ENCODE measurements around the gene FMO5. TPM values are rescaled to one million over a fixed set of nuclear protein-coding genes. Genes with fewer than 3 reads are reported as not detected.
A peak's percentile ranks its signal among the peaks of the same experiment; 100 is the strongest.

The FMO5 gene
- total and polyA plus RNA-seq, 2 donors (not counting 1 experiment from before 2014, with no cell fraction given), result 4.4 to 7.8 TPM

DNA sequence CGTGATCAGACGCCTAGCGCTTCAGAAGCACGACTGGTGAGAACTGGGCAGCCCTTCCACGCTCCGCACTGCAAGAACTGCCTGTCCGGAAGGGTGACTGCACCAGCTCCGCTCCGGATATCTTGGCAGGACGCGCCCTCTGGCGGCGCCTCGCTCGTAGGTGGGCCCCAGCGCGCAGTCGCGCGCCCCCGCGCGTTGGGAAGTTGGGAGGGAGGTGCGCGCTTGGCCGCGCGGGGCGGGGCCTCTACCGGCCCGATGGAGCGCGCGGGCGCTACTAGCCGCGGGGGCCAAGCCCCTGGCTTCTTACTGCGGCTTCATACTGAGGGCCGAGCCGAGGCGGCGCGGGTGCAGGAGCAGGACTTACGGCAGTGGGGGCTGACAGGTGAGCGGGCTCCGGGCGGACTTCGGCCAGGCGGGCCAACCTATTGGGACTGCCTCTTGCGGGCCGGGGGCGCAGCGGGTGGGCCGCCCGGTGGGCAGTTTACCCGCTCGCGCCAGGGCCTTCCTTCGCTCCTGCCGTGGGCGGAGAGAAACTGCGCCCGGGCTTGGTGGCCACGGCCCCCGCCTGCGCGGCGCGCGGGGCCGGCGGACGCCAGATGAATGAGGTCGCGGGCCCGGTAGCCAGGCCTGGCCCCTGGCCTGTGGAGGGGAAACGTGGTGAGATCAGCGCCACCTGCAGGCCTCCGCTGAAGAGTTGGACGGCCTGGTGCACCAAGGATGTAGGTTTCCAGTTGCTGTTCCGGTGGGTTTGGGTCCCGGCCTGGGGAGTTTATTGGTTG, 17.5 kb upstream of the FMO5 start, which contains the start of gene CHD1L:
CHD1L (plus strand) TSS at position 236 of the 779 bp plus-strand sequence; CDS start at position 256, 20 bp downstream.
- Histone ChIP-seq H3K36me3 (replicated peaks in 1 of 2; ENCODE audit: control extremely low read depth in 1 of 2, control insufficient read depth in 1 of 2, extremely low read depth in 1 of 2, insufficient read depth in 2 of 2, low read length in 1 of 2) (no peaks in the 10 kb centered on the region), H3K27ac (ENCODE audit: low read length in 2 of 2) (peak within 1 kb of the TSS; percentile 46 to 77), H3K79me2 (ENCODE audit: control insufficient read depth, insufficient read depth, low read length) (peaks cover 50% of the 10 kb centered on the region), H2AFZ (ENCODE audit: insufficient read depth, low read depth, low read length, poor library complexity, severe bottlenecking) (peak within 1 kb of the TSS; percentile 100), H4K20me1 (ENCODE audit: control insufficient read depth, insufficient read depth, low read length, poor library complexity, severe bottlenecking) (peaks cover 9% of the 10 kb centered on the region), H3K9me3 (ENCODE audit: control extremely low read depth in 1 of 3, control insufficient read depth in 2 of 3, insufficient read depth in 1 of 3, low read length in 2 of 3) (no peaks in the 10 kb centered on the region), H3K4me1 (ENCODE audit: control insufficient read depth in 2 of 2, insufficient read depth in 2 of 2, low read length in 2 of 2) (peaks cover 21 to 25% of the 10 kb centered on the region in 2 donors), H3K9ac (ENCODE audit: low read length) (peak within 1 kb of the TSS; percentile 96), H3K4me3 (ENCODE audit: control extremely low read depth in 1 of 5, extremely low read depth in 1 of 5, insufficient read depth in 1 of 5, low read depth in 2 of 5, low read length in 4 of 5) (peak within 1 kb of the TSS; percentile 81 to 95 (median 89)), H3K27me3 (replicated peaks in 1 of 4; ENCODE audit: control extremely low read depth in 1 of 4, control insufficient read depth in 3 of 4, insufficient read depth in 4 of 4, low read length in 3 of 4) (no peaks in the 10 kb centered on the region), H3K4me2 (replicated peaks; ENCODE audit: low read depth, low read length, poor library complexity, severe bottlenecking) (peak within 1 kb of the TSS; percentile 91)
- WGBS (ENCODE audit: insufficient coverage), result under 1% methylated on average over 80 of the region's 82 CpGs
- TF ChIP-seq EZH2 (IDR thresholded peaks at IDR 0.05; ENCODE audit: borderline replicate concordance, insufficient read depth, low read depth, low read length, poor library complexity, severe bottlenecking) (no peak), CTCF (IDR thresholded peaks at IDR 0.05) (peak; percentile 87)
- intact Hi-C loops (cut with micrococcal nuclease), result loop anchor here (1.0 to 5.0 kb wide), 4 partner anchors 18 to 355 kb away; partner anchors contain the start of genes FMO5 and PRKAB2
- peak within 1 kb of the TSS; percentile 94 for H3K27ac Mint-ChIP-seq
- peak within 1 kb of the TSS; percentile 96 for H3K4me3 Mint-ChIP-seq
- peaks cover 40% of the 10 kb centered on the region for H3K4me1 Mint-ChIP-seq
- CTCF ChIA-PET, result interaction anchor here (0.6 to 3.5 kb wide), 25 partner anchors 10 to 1275 kb away, joined by 3 to 63 read pairs (median 4); partner anchors contain the start of genes FMO5 and PRKAB2
- H3K9me3 Mint-ChIP-seq (ENCODE audit: insufficient read depth), result no peaks in the 10 kb centered on the region
- H3K27me3 Mint-ChIP-seq, result no peaks in the 10 kb centered on the region
- DNase-seq (peak; percentile 96), ATAC-seq (ENCODE audit: low read depth) (peak; percentile 87)
- POLR2A ChIA-PET, result interaction anchor here (0.6 to 2.7 kb wide), 4 partner anchors 17 to 855 kb away, joined by 3 to 11 read pairs (median 8); partner anchors contain the start of genes FMO5 and PRKAB2

Data from B cell (primary cell).